SIG-M5 (cell line): ENCODE data around the gene LCN6.
"Not testable (repeated sequence)": the region's sequence is repeated elsewhere in the genome, so short reads cannot be mapped to it uniquely, and the experiment has no call there.

Source experiments
- DNase-seq: peaks from one replicate; lab custom pipeline; 2025; lab: John Stamatoyannopoulos, UW

Gene LCN6

GRCh38 chr9:136723989-136724388, 24.3 kb downstream of the LCN6 start:
- no peak for DNase-seq

- no peak for DNase-seq
Observed at GRCh38 chr9:136723362-136723976, 24.9 kb downstream of the LCN6 start.

- no peak for DNase-seq
Observed at GRCh38 chr9:136722969-136723356, 25.4 kb downstream of the LCN6 start.

GRCh38 chr9:136722093-136722968, 26.0 kb downstream of the LCN6 start:
- DNase-seq = no peak

GRCh38 chr9:136721339-136722092, 26.8 kb downstream of the LCN6 start:
- no peak for DNase-seq

GRCh38 chr9:136720898-136721338, 27.4 kb downstream of the LCN6 start:
- no peak for DNase-seq

GRCh38 chr9:136720251-136720897, 28.0 kb downstream of the LCN6 start:
- DNase-seq = no peak

- no peak for DNase-seq
Observed at GRCh38 chr9:136719195-136719880, 29.0 kb downstream of the LCN6 start.

- no peak for DNase-seq
Observed at GRCh38 chr9:136718345-136719194, 29.8 kb downstream of the LCN6 start.

GRCh38 chr9:136717399-136717798, 30.9 kb downstream of the LCN6 start:
- DNase-seq = no peak

GRCh38 chr9:136714893-136715274, 33.4 kb downstream of the LCN6 start:
- no peak for DNase-seq

- DNase-seq = no peak
Observed at GRCh38 chr9:136714096-136714892, 34.0 kb downstream of the LCN6 start.

- no peak for DNase-seq
Observed at GRCh38 chr9:136713550-136713949, 34.8 kb downstream of the LCN6 start.

- DNase-seq = no peak
Observed at GRCh38 chr9:136712690-136713544, 35.4 kb downstream of the LCN6 start.

- no peak for DNase-seq
Observed at GRCh38 chr9:136711751-136712689, 36.3 kb downstream of the LCN6 start, which contains the start of gene DIPK1B. Gene DIPK1B (plus strand): TSS chr9:136712572. CDS start chr9:136712666, 94 bp downstream.

GRCh38 chr9:136711219-136711648, 37.1 kb downstream of the LCN6 start:
- DNase-seq = not testable (repeated sequence)

- DNase-seq = no peak
Observed at GRCh38 chr9:136710543-136710942, 37.8 kb downstream of the LCN6 start.
